IPS-18c (cell line): ENCODE measurements around the gene GABRR3.
A peak's percentile ranks its signal among the peaks of the same experiment; 100 is the strongest.

Source experiments
- H3K4me3 ChIP-seq: 2 replicates; pipeline ENCODE4 v1.7.0; 2013; ENCODE audit warnings: low read depth, mild to moderate bottlenecking, low read length, moderate library complexity; ENCODE audit not compliant: insufficient read depth
- H3K9me3 ChIP-seq: one replicate; pipeline ENCODE4 v1.6.1; 2013; ENCODE audit warnings: mild to moderate bottlenecking, low read length, moderate library complexity; ENCODE audit not compliant: control insufficient read depth, insufficient read depth

GABRR3 gene

DNA sequence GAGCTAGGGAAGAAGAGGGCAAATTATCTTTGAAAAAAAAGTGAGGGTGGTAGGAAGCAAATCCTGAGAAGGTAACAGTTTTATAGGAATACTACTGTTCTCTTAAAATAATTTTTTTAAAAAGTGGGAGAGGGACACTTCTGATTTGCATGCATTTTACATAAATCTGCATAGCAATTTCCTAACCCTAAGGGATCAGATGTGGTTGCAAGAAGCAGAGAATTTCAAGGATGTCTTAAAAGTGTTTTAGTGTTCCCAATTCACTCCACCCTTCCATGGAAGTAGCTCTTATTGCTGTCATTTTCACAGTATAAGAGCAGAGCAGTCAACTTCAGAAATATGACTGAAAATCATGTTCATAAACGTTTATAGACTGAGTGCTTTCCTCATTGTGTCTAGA lies 35.1 kb downstream of the GABRR3 start:
- H3K4me3 ChIP-seq, result no peak overlapping the region

DNA sequence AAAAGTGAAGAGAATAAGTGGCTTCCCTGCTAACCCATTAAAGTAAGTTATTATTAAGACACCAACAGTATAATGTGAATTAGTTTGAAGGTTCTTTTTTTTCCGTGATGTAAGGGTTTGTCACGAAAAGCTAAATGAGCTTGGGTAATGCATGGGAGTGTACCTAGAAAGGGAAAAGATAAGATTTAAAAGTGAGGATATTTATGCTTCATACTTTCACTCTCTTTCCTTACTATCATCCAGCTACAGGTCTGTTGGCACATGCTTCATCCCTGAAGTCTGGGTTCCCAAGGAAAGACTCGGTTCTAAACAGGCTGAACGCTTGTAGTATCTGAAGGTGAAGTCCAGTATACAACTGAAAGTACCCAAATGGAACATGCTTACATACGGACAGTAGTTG lies 36.0 kb downstream of the GABRR3 start:
- Histone ChIP-seq H3K9me3 (no peaks in the 10 kb centered on the region), H3K4me3 (no peak overlapping the region)

More for the DNA sequence above, 35.1 kb downstream of the GABRR3 start:
- no peaks in the 10 kb centered on the region for H3K9me3 ChIP-seq

DNA sequence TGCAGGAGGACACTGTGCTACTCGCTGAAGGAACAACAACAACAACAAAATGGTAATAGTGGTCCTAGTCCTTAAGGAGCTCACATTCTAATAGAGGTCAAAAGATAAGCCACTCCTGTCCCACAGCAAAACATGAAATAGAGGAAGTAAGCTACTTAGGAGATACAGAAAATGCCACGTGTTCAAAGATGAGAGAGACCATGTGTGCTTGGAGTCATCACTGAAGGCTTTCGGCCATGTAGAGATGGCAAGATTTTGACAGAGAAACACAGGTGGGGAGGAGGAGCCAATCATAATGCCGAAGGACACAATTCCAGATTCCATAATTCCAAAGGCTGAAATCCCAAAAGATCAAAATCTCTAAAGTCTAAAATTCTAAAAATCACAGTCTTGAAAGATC lies 38.1 kb downstream of the GABRR3 start:
- H3K9me3 ChIP-seq, result no peaks in the 10 kb centered on the region
- no peak overlapping the region for H3K4me3 ChIP-seq

DNA sequence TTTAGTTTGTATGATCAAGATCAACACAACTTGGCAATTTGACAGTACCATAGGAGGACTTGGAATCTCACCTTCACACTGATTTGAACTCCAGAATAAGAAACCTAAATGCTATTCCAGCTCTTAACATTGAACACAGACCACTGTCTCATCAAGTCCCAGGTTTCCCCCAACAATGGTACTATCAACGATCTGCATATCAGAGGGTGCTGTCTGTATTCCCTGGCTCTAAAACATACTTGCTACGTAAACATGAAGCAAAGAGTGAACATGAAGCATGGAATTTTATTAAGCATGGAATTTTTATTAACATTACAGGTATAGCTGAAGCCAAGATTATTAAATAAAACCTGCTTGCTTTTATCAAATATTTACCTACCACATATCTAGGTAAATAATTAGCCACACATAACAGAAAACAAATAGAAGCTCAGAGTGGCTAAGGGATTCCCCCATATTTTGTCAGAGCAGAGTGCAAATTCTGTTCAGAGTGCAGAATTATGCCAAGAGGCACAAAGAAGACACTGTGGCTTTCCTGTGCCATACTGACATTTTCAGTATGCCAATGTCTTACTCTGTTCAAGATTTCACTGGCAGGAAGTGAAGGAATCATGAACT lies 40.7 kb downstream of the GABRR3 start:
- Histone ChIP-seq H3K9me3 (no peaks in the 10 kb centered on the region), H3K4me3 (no peak overlapping the region)

DNA sequence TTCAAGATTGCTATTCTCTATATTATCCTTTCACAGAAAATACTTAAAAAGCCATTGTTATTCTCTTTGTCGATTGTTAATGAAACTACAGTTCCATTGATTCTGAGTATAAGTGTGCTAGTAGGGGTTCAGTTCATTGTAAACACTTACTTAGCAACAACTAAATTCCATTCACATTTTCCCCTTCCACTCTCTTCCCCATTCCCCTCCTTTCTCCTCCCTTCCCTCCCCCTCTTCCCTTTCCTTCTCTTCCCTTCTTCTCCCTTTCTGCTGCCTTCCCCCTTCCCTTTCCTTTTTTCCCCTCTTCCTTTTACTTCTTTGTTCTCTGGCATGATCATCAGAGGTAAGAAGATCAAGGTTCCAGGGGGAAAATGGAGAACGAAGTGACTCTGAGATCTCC lies 41.6 kb downstream of the GABRR3 start:
- no peaks in the 10 kb centered on the region for H3K9me3 ChIP-seq
- no peak overlapping the region for H3K4me3 ChIP-seq

DNA sequence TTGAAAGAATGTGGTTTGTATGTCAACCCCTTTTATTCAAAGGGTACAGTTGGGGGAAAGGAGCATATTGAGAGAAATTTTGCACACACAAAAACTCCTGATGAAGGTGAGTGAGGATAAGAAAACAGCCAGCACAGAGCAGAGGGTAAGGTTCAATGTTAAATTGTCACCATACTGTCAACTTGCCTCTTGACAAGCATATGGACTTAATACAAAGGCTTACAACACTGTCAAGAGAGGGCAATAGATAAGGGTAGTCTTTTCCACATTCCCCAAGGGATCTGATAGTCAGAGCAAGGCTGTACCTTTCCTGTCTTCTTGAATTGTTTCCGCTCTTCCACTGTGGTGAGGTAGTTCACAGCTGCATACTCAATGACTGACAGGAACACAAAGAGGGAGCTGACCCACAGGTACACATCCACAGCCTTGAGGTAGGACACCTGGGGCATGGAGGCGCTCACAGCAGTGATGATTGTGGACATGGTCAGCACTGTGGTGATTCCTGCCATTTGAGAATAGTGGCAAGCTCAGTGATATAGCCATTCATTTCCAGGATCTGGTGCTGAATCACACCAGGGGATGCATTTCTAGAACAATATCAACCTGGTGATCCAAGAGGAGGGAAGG lies 42.5 kb downstream of the GABRR3 start:
- Histone ChIP-seq H3K4me3 (no peak overlapping the region), H3K9me3 (no peaks in the 10 kb centered on the region)

DNA sequence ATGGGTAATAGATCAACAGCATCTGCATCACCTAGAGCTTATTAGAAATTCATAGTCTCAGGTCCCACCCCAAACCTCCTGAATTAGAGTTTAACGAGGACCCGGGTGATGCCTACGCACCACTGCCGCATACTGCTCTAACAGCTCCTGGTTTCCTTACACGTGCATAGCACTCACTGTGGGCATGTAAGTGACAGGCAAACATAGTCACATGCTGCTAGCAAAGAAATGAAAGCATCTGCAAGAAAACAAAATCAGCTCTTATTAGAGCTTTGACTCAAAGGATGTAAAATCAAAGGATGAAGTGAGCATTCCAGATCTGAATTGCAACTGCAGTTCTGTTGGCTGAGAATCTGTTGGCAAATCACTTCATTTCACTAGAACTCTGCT lies 43.8 kb downstream of the GABRR3 start:
- Histone ChIP-seq H3K9me3 (no peaks in the 10 kb centered on the region), H3K4me3 (no peak overlapping the region)

DNA sequence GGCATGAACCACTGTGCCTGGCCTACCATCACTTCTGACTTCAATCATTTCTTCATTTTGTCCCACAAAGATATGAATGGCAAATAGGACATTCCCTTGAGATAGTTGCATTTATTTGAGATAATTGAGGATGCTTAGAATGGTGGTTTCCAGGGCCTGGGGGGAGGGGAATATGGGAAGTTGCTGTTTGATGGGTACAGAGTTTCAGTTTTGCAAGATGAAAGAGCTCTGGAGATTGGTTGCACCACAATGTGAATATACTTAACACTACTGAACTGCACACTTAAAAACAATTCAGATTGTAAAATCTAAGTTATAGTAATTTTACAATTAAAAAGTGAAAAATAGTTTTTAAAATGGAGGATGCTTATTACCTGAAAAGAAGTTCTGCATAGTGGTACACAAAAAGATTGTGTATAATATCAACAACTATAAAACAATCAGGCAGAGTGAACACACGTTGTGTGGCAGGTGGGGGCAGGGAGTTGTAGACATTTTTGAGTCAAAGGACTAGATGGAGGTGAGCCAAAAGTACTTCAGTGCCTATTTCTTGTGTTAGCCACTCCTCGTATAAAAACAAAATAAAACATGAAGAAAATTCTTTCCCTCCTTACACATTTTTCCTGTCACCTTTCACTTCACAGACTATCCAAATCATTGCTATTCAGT lies 44.4 kb downstream of the GABRR3 start:
- Histone ChIP-seq H3K9me3 (no peaks in the 10 kb centered on the region), H3K4me3 (no peak overlapping the region)

DNA sequence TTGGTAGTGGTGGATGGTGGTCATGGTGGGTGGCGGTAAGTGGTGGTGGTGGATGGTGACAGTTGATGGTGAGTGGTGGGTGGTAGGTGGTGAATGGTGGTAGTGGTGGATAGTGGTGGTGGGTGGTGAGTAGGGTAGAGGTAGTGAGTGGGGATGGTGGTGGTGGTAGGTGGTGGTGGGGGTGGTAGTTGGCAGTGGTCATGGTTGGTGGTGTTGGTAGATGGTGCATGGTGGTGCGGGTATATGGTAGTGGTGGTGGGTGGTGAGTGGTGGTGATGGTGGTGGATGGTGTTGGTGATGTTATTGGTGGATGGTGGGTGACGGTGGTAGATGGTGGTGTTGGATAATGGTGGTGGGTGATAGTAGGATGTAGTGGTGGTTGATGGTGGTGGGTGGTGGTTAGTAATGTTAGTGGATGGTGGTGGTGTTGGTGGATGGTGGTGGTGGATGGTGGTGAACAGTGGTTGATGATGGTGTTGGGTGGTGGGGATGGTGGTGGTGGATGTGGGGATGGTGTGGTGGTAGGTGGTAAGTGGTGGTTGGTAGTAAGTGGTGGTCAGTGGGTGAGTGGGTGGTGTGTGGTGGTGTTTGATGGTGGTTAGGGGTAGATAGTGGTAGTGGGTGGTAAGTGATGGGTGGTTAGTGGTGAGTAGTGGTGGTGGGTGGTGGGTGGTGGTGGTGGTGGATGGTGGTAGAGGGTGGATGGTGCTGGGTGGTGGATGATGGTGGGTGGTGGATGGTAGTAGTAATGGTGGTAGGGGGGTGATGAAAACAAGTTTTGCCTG lies 46.1 kb downstream of the GABRR3 start:
- no peak overlapping the region for H3K4me3 ChIP-seq
- no peaks in the 10 kb centered on the region for H3K9me3 ChIP-seq

DNA sequence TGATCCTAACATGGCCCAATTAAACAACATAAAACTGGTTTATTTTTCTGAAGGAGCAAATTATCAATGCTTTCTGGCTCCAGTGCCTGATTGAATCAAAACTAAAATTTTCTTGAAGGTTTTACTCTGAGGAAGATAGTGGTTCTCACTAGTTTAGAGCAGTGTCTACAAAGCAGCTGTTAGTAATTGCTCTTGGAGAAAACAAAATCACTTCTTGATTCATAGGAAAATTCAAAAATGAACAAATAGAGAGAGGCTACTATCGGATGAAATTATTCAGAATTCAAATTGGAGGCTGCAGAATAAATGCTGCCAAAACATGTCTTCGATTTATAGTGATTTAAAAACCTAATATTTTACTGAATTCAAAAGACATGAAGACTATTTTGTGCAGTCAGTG lies 47.8 kb downstream of the GABRR3 start:
- no peak overlapping the region for H3K4me3 ChIP-seq
- H3K9me3 ChIP-seq, result no peaks in the 10 kb centered on the region

DNA sequence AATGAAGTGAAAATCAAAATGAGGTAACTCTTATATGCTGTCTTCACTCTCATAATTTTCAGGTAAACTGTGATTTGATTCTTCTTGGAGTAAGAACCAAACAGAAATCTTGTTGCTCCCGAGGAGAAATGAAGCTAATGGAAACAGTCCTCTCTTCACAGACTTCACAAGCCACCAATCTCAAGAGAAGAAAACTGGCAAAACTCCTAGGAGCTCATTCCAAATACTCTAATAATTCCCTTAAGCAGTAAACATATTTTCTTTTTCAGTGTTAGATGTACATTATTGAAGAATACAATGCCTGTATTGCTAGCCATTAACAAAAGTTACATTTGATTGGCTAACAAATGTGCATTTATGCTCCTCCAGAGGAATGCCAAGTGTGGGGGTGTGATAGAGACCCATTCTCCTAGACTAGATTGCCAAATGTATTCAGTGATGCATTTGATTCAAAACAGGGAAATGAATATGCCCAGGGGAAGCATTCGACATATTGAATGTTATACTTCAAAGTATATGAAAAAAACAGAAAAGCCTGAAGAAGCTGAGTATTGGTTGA lies 51.1 kb downstream of the GABRR3 start:
- H3K9me3 ChIP-seq, result no peaks in the 10 kb centered on the region
- H3K4me3 ChIP-seq, result no peak overlapping the region

DNA sequence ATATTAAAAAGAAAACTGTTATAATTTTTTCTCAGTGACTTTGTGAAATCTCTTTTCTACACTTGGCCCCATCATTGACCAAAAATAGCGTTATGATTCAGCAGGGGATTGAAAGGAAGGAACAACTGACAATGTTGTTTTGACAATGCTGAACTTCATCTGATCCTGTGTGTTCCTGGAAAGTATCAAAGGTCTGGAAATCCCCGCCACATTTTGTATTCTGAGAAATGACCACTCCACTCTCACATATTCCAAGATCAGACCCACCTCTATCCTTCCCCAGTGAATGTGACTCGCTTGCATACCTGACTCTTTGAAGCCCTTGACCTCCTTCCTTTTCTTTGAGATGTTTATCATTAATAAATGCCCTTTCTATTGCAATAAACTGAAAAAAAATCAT lies 53.2 kb downstream of the GABRR3 start:
- Histone ChIP-seq H3K9me3 (no peaks in the 10 kb centered on the region), H3K4me3 (no peak overlapping the region)

DNA sequence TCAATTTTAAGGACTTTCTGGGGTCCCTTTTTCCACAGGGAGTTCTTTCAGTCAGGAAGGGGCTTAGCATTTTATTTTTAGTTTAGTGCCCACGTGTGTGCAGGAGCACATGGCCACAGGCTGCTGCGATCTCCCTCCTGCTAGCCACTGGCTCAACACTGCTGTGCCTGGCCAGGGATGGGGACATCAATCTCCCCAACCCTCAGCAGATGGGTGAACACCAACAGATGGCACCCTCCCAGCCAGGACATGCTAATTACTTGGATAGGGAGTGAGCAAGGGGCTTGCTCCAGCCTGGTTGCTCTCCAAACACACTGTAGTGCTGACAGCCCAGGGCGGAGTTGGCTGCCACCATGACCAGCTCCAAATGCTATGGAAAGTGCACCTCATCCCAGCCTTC lies 55.5 kb downstream of the GABRR3 start:
- no peaks in the 10 kb centered on the region for H3K9me3 ChIP-seq
- no peak overlapping the region for H3K4me3 ChIP-seq

DNA sequence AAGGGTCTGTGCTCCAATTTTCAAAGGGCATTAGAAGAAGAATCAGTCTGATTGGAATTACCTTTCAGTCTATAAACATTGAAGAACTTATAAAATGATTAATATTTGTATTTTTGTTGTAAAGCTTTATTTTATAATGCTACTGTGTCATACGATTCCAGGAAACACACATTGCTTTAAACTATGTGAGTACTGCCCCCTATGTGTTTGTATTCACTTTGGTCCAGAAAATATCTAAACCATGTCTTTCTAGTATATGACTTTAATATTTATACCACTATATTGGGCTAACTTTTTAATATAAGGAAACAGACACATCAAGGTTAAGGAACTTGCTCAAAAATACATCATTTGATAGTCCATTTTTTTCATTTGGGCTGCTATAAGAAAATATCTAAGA lies 59.6 kb downstream of the GABRR3 start:
- Histone ChIP-seq H3K9me3 (no peaks in the 10 kb centered on the region), H3K4me3 (no peak overlapping the region)

DNA sequence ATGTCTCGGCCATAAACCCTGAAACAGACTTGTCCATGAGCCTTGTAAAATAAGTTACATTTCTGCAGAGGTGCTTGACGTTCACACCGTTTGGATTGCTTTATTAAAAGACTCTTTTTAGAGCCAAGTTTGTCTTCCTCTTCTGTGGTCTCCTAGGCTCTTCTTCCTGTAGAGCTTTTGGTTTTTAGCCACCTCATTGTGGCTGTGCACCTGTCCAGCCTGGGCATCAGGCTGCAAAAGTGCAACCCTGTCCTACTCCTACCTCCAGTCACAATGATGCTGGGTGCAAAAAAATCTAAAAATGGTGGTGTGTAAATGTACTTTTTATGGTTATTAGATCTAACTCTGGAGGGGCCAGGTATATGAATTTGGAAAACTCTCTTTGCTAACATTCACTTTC lies 60.1 kb downstream of the GABRR3 start:
- no peaks in the 10 kb centered on the region for H3K9me3 ChIP-seq
- H3K4me3 ChIP-seq, result no peak overlapping the region

DNA sequence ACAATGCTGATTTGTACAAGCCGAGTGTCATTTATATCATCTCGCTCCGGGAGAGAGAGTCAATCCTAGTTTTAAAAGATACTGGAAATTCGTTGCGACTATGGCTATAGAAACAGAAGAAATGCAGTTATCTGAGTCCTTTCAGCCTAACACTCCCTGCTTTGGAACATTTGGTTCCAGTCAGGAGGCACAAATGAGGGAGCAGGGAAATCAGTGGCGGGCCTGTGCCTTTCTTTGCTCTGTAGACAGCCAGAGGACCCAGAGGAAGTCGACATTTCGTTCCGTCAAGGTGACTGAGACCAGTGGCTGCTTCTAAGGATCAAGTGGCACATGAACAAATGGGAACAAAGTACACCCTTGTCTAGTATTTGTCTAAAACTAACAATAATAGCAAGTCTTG lies 62.1 kb downstream of the GABRR3 start:
- Histone ChIP-seq H3K9me3 (no peaks in the 10 kb centered on the region), H3K4me3 (no peak overlapping the region)

DNA sequence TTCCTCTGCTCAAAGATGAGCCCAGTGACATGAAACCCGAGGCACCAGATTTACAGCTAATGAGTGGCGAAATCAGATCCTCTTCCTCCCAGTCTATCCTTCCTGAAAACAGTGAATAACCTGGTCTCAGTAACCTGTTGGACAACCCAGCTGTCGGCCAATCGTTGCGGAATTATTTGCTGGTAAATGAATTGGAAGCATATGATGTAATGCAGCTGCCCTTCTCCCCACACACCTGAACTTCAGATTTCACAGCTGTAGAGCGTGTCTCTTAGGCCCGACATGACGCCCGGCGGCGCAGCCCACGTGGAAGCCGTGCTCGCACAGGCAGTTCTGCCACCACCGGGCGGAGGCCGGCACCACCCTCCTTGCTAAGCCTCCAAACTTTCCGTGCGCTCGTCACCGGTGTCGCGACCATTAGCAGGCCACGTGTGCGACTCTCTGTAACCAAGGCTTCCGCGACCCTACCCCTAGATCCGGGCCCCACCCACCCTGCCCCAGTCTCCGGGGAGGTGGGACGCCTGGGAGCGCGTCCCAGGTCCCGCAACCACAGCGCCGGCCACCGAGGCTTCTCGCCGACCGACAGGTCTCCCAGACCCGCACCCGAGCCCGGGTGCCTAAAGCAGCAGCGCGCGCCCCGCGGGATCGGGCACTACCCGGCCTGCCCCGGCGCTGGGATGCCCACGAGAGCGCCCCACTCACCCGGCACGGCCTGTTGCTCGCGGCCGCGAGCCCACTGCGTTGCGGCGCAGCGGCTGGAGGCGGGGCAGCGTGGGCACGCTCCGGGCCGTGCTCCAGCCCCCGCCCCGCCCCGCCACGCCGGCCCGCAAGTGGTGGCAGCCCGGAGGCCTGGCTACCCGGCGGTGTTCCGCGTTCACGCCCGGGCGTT lies 63.2 kb downstream of the GABRR3 start, which contains the start of gene RIOX2:
Gene RIOX2, minus strand, starts transcription at position 753 of the 889 bp plus-strand sequence. CDS start 4,838 bp downstream, outside the sequence.
- peak within 1 kb of the TSS; percentile 53 for H3K4me3 ChIP-seq
- H3K9me3 ChIP-seq, result no peaks in the 10 kb centered on the region
